SKM-1 (cell line): ENCODE data around the gene PTGR3.

Experiments used
- DNase-seq: peaks from one replicate; lab custom pipeline; 2025; ENCODE audit not compliant: unreplicated experiment; lab: John Stamatoyannopoulos, UW

Gene PTGR3

DNA sequence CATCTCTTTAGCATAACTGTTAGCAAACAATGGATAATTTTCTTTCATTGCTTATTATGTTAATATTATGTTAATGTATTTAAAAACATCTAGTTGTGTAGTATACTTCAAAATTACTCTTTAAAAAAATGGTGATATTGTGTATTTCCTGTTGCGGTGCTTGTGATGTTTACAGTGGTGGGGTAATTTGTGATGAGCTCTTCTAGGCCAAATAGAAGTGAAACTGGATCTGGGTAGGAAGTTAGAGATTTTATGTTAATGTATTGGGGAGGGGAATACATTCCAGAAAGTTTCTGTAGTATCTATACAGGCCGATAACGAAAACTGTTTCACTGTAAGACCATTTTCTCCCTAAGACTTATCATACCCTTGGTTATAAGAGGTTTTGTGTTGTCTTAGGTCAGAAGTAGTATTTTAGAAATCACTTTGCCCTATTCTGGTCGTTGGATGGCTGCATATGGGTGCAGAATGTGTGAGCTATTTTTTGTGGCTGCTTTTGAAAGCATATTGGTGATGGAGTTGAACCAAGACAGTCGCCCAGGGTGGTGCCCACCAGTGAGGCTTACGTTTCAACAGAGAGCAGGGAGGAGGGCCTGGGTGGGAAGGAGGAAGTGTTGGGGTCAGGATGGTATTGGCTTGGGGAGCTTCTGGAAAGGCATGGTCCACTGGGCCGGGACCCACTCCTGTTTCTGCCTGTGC lies 7.4 kb upstream of the PTGR3 start:
- DNase-seq: no peak

DNA sequence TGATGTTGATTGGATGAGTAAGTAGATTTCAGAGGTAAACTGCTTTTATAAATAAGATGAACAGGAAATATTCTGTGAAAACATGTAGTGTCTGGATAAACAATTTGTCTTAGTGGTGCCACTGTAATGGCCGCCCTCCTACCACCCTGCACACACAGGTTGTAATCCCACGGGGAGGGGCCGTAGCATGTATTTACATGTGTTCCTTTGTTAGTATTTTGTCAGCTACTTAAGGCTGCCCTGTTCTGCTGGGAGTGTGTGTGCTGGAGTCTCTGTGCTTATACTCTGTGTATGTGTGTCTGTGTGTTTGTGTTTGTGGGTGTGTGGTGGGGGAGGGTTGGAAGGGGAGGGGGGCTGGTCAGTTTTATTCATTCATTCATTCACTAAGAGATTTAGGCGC lies 6.7 kb upstream of the PTGR3 start:
- no peak for DNase-seq

DNA sequence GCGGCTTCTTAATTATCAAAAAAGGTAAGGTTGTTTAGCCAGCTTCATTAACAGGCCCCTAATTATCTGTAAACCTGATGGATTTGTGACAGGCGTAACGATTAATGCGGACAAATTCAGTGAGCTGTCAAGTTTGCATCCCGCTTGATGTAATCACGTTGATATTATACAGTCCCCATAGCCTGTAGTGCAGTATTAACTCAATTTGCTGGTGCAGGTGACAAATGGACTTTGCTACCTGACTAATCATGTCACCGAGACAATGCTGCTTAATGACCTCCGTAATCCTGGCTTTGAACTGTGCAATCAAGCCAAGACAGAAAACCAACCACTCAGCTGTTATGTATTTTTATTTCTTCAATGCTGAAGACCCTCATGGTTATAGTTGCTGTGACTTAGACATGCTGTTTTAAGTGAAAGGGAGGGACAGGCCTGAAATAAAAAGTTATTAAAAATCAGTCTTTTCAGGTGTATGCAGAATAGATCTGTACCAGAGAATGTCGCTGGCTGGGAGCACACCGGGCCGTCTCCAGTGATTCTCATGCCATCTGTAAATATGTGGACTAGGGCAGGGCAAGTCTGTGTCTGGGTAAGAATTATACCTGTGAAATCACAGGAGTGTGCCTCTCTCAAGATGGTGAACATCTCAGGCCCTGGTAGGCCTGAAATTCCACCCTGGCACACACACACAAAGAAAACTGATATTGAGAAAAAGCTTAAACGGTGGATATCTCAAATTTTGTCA lies 6.0 kb upstream of the PTGR3 start:
- no peak for DNase-seq

DNA sequence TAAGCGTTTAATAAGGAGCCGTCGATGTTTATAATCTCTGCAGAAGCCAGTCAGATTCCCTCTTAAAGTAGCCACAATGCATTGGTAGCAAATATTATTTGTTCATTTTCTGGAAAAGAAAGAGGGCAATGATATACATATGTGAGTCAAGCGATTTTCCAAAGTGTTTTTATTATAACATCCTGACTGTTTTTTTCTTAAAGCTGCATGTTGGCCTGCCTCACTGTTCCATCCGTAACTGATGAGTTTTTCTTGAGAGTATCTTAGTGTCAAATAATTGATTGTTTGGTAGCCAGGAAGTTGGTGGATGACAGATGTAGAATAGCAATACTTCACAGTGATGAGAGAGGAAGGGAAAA lies 5.4 kb upstream of the PTGR3 start:
- no peak for DNase-seq

DNA sequence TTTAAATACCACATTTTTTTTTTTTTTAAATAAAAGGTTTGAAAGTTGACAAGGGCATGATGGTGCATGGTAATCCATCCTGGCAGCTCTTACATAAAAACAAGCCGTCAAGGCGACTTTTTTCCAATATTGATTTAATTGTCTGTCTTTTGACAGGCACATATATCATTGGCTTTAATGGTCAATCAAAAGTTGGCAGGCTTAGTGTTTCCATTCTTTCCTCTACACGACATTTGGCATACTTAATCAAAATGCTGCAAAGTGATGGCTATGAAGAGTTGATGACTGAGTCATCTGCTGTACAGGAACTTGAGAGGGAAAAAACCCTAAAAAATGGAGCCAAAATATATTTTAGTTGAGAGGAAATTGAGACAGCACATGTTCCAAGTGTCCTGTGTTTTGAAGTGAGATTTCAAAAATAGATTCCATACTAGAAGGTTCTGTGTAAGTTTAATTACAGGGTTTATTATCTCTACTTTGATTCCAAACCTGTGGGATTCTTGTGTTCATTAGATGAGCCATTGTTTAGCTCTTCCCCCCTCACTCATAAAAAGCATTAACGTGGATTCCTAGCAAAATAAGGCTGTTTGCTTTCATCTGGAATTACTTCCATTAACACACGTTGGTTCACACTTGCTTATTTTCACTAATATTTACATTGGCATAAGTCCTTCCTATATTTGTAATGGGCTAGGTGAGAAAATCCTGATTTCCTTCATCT lies 4.8 kb upstream of the PTGR3 start:
- DNase-seq: no peak

DNA sequence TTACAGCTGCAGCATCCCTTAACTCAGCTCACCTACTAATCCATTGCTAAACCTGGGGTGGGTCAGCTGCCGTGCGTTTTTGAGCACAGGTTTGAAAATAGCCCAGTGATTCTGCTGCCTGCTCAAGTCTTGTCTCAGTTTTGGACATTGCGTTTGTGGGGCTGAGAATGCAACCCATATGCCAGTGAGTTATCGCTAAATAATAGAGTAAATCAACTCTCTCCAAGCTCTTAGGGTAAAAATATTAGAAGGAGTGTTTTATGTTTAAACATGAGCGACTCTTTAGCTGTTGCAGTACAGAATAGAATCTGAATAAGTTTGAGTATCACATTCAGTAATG lies 3.8 kb upstream of the PTGR3 start:
- DNase-seq: no peak

DNA sequence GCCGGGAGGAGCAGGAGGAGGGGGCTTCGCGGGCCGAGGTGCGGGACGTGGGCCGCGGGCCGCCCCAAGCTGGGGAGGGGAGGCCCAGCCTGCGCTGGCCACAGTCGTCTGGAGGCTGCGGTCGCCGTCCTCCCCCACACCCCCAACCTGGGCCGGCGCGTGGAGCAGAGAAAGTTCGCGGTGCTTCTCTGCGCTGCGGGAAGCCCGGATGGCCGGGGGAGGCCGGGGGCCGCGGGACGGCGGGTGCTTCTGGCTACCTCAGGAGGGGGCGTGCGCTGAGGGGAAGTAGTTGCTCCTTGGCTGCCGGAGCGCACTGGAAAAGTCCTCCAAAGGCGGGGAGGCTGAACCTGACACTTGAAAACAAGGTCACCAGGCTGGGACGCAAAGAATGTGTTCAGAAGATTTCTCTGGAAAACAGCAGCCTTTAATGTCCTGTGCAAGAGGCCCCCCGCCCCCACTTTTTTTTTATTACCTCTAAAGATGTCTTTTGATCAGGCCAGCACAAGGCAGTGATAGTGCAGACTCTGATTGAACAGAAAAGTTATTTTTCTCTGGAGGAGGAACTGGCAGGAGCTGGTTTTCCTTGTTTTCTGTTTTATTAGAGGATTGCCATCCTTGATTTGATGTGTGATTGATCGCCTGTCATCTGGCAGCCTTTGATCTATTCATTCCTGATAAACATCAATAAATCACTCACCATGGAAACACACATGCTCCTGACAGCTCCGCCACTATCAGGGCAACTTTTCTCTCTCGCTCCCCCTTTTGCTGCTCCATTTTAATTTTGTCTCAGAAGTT lies 3.2 kb upstream of the PTGR3 start:
- DNase-seq: no peak

DNA sequence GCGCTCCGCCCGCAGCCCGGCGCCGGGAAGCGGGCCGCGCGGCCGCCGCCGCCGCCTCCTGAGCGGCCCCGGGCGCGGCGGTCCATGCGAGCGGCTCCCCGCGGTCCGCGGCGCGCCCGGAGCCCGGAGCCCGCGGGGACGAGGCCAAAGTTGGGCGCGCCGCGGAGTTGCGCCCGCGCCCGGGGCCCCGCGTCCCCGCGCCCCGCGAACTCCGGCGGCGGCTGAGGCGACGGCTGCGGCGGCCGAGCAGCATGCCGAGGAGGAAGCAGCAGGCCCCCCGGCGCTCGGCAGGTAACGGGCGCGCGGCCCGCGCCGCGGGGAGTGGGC lies 2.6 kb upstream of the PTGR3 start:
- DNase-seq: no peak

DNA sequence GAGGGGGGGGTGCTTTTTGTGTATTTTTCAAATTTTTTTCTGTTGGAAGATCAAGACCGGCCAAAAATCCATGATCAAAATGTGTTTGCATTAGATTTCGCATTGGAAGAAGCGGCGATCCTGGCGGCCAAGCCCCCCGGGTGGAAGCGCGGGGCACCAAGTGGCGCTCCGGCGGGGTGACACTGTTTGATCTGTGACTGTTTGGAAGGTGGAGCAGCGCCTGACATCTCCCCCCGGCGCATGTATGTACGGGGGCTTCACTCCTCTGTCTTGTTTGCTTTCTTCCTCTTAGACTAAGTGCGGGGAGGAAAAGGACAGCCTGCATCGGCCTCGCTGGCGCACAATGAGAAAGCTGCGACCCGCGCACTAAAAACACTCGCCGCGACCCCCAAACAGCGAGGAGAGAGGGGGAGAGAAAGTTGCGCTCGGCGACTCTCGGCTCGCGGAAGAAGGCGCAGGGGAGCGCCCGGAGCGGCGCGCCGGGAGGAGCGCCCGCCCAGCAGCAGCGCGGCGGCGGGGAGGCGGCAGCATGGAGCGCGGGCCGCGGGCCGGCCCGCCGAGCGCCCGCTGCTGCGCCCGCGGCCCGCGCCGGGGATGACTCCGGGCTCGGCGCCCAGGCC lies 2.2 kb upstream of the PTGR3 start:
- DNase-seq: no peak

DNA sequence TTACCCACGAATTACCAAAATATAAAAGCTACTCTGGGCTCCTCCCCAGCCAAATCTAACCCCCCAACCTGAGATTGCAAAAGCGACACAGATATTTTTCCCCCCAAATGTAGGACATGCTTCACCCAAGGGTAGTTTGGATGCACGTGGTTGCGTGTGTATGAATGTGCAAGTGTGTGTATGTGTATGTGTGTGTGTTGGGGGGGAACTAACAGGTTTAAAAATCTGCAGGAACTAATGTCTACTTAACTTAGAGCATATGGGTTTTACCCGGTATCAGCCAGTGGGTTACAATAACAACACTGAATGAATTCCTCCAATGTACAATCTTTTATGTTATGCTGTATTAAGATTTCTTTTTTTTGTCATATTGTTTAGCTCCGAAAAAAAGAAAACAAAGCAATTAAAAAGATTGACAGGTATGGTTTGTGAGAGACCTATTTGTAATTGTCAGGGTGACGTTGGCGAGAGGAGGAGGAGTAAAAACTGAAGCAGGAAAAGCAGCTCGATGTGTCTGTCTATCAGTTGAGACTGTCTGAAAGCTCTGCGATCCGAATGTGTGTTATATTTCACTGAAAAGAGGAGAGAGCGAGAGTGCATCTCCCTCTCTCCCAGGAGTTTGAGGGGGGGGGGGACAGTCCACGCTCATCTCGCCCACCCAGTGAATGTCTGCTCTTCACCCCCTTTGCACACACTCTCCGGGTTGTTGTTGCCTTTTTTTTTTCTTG lies 1.5 kb upstream of the PTGR3 start, which contains the start of gene TSHZ1:
Gene TSHZ1, plus strand, starts transcription at position 524 of the 728 bp plus-strand sequence. CDS start 1,080 bp downstream, outside the sequence.
- DNase-seq: peak; percentile 89

DNA sequence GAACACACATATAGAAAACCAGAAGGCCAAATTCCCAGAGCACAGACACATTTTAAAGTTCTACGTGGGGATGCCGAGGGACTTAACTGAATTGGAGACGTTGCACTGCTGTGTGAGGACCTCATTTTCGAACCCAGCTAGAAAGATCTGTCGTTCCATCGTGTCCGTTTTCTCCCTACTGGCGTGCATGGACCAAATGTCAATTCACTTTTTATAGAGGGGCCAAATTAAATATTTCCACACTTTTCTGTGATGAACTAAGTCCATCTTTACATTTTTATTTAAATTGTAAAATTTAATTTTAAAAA lies 966 bp upstream of the PTGR3 start:
- DNase-seq: peak; percentile 60

DNA sequence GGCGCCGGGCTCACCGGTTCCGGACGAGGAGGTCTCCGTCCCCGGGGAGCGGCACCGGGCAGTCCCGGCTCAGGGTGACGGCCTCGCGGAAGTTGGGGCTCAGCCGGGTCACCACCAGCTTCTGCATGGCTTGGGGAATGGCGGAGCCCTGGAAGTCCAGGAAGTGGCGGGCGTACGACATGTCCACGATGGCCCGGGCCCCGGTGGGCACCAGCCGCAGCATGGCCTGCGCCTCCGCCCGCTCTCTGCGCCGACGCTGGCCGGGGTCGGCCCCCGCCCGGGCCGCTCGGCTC lies 157 bp downstream of the PTGR3 start:
- no peak for DNase-seq

DNA sequence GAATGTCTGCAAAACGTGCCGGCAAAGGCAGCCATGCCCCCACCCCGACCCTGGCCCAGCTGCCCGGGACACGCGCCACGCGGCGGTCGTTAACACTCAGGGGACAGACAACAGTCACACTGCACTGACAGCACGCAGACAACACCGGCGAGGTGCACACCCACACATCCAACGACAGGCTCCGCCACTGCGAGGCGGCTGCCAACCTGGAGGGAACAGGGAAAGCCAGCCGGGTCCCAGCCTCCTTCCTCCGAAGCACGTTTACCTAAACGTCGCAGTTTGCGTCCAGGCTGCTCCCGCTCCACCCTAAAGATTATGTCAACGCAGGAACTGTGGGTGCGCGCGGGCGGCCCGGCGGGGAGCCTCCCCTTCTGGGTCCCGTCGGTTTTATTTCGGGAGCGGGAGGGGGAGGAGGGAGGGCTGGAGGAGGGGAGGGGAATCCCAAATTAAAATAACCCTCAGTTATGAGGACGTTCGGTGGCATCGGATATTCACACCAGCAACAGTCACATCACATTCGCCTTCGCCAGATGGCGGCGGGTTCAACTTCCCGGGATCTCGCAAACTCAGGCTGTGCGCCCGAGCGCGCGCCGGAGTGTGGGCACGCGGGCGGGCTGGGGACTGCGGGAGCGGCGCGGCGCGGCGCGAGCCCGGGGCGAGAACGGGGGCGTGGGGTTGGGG lies 644 bp downstream of the PTGR3 start:
- DNase-seq: peak; percentile 47

DNA sequence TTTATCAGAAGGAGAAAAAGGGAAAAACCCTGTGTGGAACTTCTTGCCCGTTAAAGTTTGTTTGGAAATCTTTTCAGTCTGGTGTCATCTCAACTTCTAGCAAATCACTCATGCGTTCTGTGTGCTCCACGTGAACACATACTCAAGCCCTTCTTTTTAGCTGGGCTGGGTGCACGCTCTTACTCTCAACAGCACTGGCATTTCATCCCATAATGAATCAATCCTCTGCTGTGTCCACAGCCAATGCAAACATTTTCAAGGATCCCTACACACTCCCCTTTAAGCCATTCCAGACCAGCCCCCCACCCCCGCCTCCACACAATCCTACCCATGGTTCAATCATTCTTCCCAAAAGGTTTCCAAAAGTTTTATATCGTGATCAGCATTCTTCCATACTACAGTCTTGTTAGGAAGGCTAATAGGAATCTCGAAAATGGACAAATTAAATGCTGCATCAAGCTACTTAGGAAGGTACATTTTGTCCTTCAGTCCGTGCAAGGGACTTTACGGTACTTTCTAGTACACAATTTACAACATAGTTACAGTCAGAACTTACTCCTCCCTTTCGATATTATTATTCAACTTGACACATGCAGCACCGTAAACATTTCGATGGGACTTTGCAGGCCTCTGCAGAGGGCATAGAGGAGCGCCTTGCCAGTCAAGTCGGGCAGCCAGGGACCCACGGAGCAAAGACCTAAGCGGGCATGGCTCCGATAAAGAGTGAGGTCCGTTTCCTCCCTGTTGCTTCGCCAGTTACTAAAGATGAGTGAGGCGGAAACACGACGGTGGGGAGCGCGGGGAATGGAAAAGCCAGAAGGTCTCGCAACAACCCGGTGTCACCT lies 1.4 kb downstream of the PTGR3 start:
- DNase-seq: no peak

DNA sequence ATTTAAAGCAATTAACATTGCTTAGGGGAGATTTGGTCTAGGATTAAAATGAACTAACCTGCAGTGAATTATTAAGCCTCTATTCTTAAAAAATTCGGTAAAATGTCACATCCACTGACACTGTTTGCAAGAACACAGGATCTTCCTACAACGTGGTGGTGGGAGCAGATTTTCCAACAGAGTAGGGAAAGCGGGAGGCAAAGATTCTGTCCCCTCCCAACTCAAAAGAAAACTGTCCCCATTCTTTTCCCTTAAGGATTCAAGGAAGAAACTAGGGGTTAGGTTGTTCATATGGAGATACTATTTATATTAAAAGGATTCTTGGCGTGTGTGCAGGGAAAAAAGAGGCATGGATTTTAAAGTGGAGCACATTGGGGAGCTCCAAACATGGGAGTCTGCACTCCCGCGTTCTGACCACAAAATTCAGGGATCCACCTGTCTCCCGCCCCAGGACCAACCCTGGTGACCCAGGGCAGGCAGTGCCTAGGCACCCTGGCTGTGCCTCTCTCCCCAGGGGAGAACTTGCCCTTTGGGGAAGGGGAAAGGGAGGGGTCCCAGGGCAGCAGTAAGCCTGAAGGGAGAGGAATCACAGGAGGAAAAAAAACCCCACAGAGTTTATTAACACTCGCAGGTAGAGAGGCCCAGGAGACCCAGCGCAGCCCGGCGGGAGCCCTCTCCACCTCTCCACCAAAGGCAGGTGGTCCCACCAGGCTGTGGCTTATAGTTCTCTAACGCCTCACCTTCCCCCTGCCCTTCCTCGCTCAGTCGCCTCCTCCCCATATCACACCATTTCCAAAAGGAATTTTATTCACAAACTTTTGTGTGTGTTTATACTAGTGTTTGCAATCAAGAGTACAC lies 2.3 kb downstream of the PTGR3 start:
- no peak for DNase-seq

DNA sequence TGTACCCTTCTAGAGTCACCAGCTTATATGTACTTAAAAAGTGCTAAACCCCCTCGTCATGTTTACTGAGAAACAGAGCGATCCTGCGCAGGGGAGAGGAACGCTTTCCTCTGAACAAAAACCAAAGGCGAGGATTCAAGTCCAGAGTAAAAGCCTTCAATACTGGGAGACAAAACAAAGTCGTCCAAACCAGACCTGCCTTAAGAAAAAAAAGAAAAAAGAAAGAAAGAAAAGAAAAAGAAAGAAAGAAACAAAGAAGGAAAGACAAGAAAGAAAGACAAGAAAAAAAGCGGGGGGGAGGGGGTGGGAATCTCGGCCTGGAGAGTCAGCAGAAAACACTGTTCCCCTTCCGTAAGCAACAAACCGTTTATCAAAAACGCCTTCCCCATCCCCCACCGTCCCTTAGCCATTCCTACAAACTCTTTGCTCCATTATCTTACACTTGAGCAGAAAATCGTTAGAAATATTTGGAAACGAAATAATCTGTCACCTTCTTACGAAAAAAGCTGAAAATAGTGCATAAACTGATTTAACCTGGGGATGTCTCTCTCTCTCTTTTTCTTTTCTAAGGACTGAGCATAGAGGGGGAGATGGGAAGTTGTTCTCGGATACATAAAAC lies 3.3 kb downstream of the PTGR3 start:
- no peak for DNase-seq

DNA sequence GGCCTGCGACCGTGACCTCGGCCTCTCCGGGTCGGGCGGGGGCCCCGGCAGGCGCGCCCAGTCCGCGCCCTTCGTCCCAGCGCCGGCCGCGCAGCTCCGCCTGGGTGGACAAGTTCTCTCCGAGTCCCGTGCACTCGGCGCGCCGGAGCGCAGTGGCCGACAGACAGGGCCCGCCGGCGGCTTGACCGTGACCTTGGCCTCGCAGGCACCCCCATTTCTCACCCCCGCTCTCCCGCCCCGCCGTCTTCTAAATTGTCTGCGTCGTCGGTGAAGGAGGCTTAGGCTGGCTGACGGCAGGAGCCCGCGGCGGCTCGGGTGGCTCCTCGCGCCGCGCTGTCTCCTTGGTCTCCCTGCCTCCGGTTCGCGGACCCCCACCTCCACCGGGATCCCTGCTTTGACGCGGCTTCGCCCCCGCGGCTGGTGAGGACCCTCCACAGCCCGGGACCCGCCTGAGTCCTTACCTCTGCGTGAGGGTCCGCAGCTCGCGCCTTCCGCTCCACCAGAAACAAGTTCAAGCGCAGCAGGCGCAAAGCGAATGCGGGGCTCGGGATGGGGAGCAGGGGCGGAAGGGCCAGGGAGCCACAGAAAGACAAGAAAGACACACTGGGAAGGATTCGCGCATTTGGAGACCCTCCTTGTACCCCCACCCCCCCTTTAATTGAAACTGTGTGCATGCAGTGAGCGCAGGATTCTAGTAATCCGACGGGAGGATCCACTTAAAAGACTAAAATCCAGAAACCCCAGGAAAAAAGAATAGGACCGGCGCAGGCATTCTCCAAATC lies 4.0 kb downstream of the PTGR3 start:
- DNase-seq: no peak
